Measurements from ENCODE around the gene FSTL4.

The FSTL4 gene

GRCh38 chr5:133276171-133276570 lies 336.2 kb downstream of the FSTL4 start:
- DNase-seq = no peak

- no peak for DNase-seq
Observed at GRCh38 chr5:133275631-133276030, 336.7 kb downstream of the FSTL4 start.

- no peak for DNase-seq
Observed at GRCh38 chr5:133274597-133274935, 337.8 kb downstream of the FSTL4 start.

GRCh38 chr5:133273661-133274596 lies 338.4 kb downstream of the FSTL4 start:
- no peak for DNase-seq

- no peak for DNase-seq
Observed at GRCh38 chr5:133272345-133272744, 340.0 kb downstream of the FSTL4 start.

GRCh38 chr5:133271606-133272005 lies 340.7 kb downstream of the FSTL4 start:
- no peak for DNase-seq

- DNase-seq = no peak
Observed at GRCh38 chr5:133269691-133270090, 342.6 kb downstream of the FSTL4 start.

- no peak for DNase-seq
Observed at GRCh38 chr5:133267601-133268000, 344.7 kb downstream of the FSTL4 start.

GRCh38 chr5:133266966-133267365 lies 345.4 kb downstream of the FSTL4 start:
- no peak for DNase-seq

GRCh38 chr5:133266527-133266878 lies 345.8 kb downstream of the FSTL4 start:
- no peak for DNase-seq

- DNase-seq = no peak
Observed at GRCh38 chr5:133265720-133266526, 346.4 kb downstream of the FSTL4 start.

GRCh38 chr5:133265257-133265656 lies 347.1 kb downstream of the FSTL4 start:
- no peak for DNase-seq

GRCh38 chr5:133262690-133263089 lies 349.7 kb downstream of the FSTL4 start:
- no peak for DNase-seq

- DNase-seq = no peak
Observed at GRCh38 chr5:133261993-133262392, 350.3 kb downstream of the FSTL4 start.

GRCh38 chr5:133260715-133261114 lies 351.6 kb downstream of the FSTL4 start:
- no peak for DNase-seq

- no peak for DNase-seq
Observed at GRCh38 chr5:133259199-133259997, 352.9 kb downstream of the FSTL4 start.

GRCh38 chr5:133257977-133258376 lies 354.4 kb downstream of the FSTL4 start:
- DNase-seq = no peak

- no peak for DNase-seq
Observed at GRCh38 chr5:133256276-133256675, 356.1 kb downstream of the FSTL4 start.

GRCh38 chr5:133254803-133255202 lies 357.5 kb downstream of the FSTL4 start:
- no peak for DNase-seq

GRCh38 chr5:133253671-133254070 lies 358.7 kb downstream of the FSTL4 start:
- DNase-seq = no peak

GRCh38 chr5:133253070-133253469 lies 359.3 kb downstream of the FSTL4 start:
- no peak for DNase-seq

GRCh38 chr5:133252133-133252480 lies 360.2 kb downstream of the FSTL4 start:
- no peak for DNase-seq

Data from amniotic stem cell (primary cell).